ENCODE measurements around the gene ROR1. TPM values are rescaled to one million over a fixed set of nuclear protein-coding genes. Genes with fewer than 3 reads are reported as not detected.

Gene ROR1
- total RNA-seq, 1 experiment from 2014 or later: 2.7 TPM

DNA sequence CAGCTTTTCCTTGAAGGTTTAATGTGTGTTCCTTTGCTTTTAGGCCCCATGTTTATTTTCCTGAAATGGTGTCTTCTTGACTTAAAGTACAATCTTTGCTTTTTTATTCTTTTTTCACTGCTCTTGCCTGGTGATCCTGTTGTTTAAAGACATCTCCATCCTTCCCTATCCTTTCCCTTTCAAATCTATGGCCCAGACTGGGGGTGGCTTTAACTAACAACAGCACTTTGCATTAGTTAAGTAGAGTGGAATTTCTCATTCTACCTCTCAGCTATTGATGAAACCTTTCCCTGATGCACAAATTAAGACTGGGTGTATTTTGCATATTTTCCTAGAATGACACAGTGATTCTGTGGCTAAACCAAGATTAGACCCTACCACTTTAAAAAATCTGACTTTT is 84.3 kb downstream of the ROR1 start:
- Histone ChIP-seq H3K9me3 (ENCODE audit: control insufficient read depth in 1 of 2, insufficient read depth in 1 of 2, low read depth in 1 of 2, low read length in 2 of 2) (no peaks in the 10 kb centered on the region), H3K27me3 (ENCODE audit: insufficient read depth, low read length) (no peaks in the 10 kb centered on the region), H3K9ac (ENCODE audit: low read length) (no peak overlapping the region), H3K9me2 (ENCODE audit: insufficient read depth) (no peaks in the 10 kb centered on the region), H3K4me2 (ENCODE audit: low read length) (no peak overlapping the region), H4K20me1 (ENCODE audit: insufficient read depth) (no peaks in the 10 kb centered on the region), H3K36me3 (ENCODE audit: control insufficient read depth in 1 of 2, insufficient read depth in 2 of 2, low read length in 2 of 2) (no peaks in the 10 kb centered on the region), H3K27ac (ENCODE audit: low read depth, low read length) (no peak overlapping the region), H3K79me2 (ENCODE audit: insufficient read depth, low read length) (no peaks in the 10 kb centered on the region), H3K4me3 (replicated peaks in 1 of 2; ENCODE audit: low read depth in 1 of 2, low read length in 2 of 2) (no peak overlapping the region), H2AFZ (ENCODE audit: low read depth, low read length, poor library complexity, severe bottlenecking) (no peak overlapping the region), H3K4me1 (ENCODE audit: control insufficient read depth in 1 of 2, insufficient read depth in 2 of 2, low read length in 2 of 2) (no peaks in the 10 kb centered on the region)
- ChIA-PET CTCF (interaction anchor here (1.1 kb wide), 1 partner anchor 62 kb away, joined by 3 read pairs; no protein-coding TSS in a partner anchor), POLR2A (no interaction called here), RAD21 (ENCODE audit: low non-redundant PET in 1 of 2, low total read pairs in 2 of 2, uncharacterized antibody in 2 of 2, unreplicated experiment in 2 of 2) (no interaction called here)
- TF ChIP-seq, protein P1, sequence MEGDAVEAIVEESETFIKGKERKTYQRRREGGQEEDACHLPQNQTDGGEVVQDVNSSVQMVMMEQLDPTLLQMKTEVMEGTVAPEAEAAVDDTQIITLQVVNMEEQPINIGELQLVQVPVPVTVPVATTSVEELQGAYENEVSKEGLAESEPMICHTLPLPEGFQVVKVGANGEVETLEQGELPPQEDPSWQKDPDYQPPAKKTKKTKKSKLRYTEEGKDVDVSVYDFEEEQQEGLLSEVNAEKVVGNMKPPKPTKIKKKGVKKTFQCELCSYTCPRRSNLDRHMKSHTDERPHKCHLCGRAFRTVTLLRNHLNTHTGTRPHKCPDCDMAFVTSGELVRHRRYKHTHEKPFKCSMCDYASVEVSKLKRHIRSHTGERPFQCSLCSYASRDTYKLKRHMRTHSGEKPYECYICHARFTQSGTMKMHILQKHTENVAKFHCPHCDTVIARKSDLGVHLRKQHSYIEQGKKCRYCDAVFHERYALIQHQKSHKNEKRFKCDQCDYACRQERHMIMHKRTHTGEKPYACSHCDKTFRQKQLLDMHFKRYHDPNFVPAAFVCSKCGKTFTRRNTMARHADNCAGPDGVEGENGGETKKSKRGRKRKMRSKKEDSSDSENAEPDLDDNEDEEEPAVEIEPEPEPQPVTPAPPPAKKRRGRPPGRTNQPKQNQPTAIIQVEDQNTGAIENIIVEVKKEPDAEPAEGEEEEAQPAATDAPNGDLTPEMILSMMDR (IDR thresholded peaks at IDR 0.05 in 2 of 3, conservative IDR thresholded peaks at IDR 0.05 in 1 of 3; ENCODE audit: borderline replicate concordance in 1 of 3, insufficient read depth in 1 of 3, low read depth in 2 of 3, low read length in 2 of 3): no peak
- intact Hi-C loops (cut with micrococcal nuclease): no loop called here
- ATAC-seq (no peak), DNase-seq (ENCODE audit: low read depth, low spot score) (no peak)
- no TSS peak for BruUV-seq (replicated peaks)

DNA sequence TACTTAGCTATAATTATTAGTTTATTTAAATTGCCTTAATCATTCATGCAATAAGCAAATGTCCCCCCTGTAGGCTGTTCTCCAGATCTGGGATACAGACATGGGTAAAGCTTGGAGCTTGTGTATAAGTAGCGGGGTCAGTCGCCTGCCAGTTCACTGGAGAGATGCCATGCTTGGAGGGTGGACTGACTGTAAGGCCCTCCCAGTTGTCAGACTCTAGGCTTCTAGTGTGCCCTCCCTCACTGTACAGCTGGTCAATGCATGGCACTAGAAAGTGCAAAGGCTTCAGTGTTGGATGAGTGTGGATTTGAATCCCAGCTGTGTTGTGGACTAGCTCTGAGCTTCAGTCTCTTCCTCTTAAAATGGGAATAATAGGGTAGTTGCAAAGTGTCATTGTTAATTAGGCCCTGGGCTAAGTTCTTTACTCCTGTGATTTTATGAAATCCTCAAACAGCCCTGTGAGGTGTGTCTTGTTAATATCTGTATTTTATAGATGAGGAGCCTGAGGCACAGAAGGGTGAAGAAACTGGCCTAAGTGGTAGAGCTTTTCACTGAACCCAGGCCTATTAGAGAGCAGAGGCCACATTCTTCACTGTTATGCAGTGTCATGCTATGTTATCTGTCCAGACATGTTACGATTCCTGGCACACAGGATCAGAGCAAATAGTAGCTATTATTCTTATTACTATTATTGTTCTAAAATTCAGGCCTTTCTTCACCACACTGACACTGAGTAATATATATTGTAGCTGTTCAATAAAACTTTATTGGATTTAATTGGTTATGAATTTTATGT is 85.9 kb downstream of the ROR1 start:
- no peaks in the 10 kb centered on the region for H3K79me2 ChIP-seq (ENCODE audit: insufficient read depth, low read length)
- no peaks in the 10 kb centered on the region for H3K9me2 ChIP-seq (ENCODE audit: insufficient read depth)
- TF ChIP-seq RAD21 (IDR thresholded peaks at IDR 0.05; ENCODE audit: low read depth): no peak
- H3K36me3 ChIP-seq (ENCODE audit: control insufficient read depth in 1 of 2, insufficient read depth in 2 of 2, low read length in 2 of 2): no peaks in the 10 kb centered on the region
- DNase-seq (ENCODE audit: low read depth, low spot score) (no peak), ATAC-seq (no peak)
- no peaks in the 10 kb centered on the region for H4K20me1 ChIP-seq (ENCODE audit: insufficient read depth)
- ChIA-PET RAD21 (ENCODE audit: low non-redundant PET in 1 of 2, low total read pairs in 2 of 2, uncharacterized antibody in 2 of 2, unreplicated experiment in 2 of 2) (no interaction called here), CTCF (interaction anchor here (1.0 kb wide), 1 partner anchor 62 kb away, joined by 3 read pairs; no protein-coding TSS in a partner anchor), POLR2A (no interaction called here)
- BruUV-seq (replicated peaks): no TSS peak
- no peak overlapping the region for H3K9ac ChIP-seq (ENCODE audit: low read length)
- H3K27ac ChIP-seq (ENCODE audit: low read depth, low read length): no peak overlapping the region
- no peak overlapping the region for H3K4me3 ChIP-seq (replicated peaks in 1 of 2; ENCODE audit: low read depth in 1 of 2, low read length in 2 of 2)
- H3K4me2 ChIP-seq (ENCODE audit: low read length): no peak overlapping the region
- H3K9me3 ChIP-seq (ENCODE audit: control insufficient read depth in 1 of 2, insufficient read depth in 1 of 2, low read depth in 1 of 2, low read length in 2 of 2): no peaks in the 10 kb centered on the region
- no peaks in the 10 kb centered on the region for H3K27me3 ChIP-seq (ENCODE audit: insufficient read depth, low read length)
- no peaks in the 10 kb centered on the region for H3K4me1 ChIP-seq (ENCODE audit: control insufficient read depth in 1 of 2, insufficient read depth in 2 of 2, low read length in 2 of 2)
- no peak overlapping the region for H2AFZ ChIP-seq (ENCODE audit: low read depth, low read length, poor library complexity, severe bottlenecking)
- intact Hi-C loops (cut with micrococcal nuclease): no loop called here

All from HCT116 (cell line).